Stimulated activated CD8-positive, alpha-beta memory T cell treated with anti-CD3 and anti-CD28 coated beads, Interleukin-12 subunit alpha, Interleukin-12 subunit beta, amount 100 ng/mL, for 24 hours (primary cell): ENCODE measurements around the gene NOP56.
A peak's percentile ranks its signal among the peaks of the same experiment; 100 is the strongest.

Experiments used
- DNase-seq: peaks from one replicate; pipeline ENCODE4 v3.0.0-alpha.2; 2020; ENCODE audit errors: extremely low read depth

NOP56 gene

DNA sequence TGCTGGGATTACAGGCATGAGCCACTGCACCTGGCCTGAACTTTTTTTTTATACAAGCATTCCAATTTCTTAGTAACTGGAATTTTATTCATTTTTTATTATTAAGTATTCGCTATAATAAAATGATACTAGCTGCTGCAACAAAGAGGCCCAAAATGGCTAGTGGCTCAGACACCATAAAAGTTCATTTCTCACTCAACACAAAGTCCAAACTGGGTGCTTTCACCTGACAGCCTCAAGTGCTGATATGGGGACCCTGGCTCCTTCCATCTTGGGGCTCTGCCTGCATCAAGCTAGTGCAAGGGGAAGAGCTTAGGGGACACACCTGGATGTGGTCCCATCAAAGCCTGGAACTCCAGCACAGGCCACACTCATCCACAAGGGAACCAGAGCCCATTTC lies 12.2 kb upstream of the NOP56 start:
- no peak for DNase-seq

DNA sequence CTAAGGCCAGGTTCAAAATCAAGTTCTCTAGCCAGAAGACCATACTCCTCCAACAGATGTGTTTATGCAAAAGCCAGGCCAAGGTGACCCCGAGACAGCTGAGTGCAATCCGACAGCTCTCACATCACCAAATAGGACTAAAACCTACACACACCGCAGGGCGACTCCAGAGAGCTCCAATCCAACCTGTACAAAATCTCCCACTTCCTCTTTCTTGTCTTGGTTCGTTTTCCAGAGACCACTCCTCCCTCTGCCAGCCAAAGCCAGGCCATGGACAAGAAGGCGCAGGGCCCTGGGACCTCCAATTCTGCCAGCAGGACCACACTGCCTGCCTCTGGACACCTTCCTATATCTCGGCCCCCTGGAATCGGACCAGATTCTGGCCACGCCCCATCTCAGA lies 11.5 kb upstream of the NOP56 start:
- DNase-seq, result no peak

DNA sequence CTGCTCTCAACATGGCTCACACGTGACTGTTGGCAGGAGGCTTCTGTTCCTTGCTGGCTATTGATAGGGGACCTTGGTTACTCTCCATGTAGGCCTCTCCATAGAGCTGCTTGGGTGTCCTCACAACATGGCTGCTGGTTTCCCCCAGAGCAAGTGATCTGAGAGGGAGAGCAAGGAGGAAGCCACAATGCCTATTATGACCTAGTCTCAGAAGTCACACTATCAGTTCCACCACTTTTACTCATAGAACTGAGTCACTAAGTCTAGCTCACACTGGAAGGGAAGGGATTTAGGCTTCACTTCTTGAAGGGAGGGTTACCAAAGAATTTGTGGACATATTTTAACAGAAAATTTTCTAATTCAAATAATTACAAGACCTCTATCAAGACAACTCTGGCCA lies 8.7 kb upstream of the NOP56 start:
- DNase-seq, result no peak

DNA sequence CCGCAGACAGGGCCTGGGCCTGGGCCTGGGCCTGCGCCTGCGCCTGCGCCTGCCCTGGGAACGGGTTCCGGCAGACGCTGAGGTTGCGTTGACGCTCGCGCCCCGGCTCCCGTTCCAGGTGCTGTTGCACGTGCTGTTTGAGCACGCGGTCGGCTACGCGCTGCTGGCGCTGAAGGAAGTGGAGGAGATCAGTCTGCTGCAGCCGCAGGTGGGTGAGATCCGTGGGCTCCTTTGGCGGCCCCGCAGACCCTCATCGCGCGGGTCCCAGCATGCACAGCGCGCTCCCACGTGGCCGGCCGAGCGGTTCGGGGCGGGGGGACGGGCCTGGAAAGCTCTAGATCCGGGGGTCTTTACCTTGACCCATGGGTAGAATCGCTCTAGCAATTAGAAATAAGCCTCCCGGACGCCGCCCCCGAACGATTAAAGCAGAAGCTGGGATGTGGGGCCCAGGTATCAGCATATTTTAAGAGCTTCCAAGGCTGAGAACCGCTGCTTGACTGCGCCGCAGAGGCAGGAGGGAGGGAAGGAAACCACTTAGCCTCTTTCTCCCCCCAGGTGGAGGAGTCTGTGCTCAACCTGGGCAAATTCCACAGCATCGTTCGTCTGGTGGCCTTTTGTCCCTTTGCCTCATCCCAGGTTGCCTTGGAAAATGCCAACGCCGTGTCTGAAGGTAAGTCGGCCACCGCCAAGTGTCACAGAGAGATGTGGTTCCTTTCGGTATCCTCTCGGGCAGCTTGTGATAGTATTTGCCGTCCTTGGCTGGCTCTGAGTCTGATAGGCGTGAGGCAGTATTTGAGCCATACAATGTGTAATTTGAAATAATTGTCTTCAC lies 508 bp downstream of the NOP56 start:
- peak; percentile 14 for DNase-seq

DNA sequence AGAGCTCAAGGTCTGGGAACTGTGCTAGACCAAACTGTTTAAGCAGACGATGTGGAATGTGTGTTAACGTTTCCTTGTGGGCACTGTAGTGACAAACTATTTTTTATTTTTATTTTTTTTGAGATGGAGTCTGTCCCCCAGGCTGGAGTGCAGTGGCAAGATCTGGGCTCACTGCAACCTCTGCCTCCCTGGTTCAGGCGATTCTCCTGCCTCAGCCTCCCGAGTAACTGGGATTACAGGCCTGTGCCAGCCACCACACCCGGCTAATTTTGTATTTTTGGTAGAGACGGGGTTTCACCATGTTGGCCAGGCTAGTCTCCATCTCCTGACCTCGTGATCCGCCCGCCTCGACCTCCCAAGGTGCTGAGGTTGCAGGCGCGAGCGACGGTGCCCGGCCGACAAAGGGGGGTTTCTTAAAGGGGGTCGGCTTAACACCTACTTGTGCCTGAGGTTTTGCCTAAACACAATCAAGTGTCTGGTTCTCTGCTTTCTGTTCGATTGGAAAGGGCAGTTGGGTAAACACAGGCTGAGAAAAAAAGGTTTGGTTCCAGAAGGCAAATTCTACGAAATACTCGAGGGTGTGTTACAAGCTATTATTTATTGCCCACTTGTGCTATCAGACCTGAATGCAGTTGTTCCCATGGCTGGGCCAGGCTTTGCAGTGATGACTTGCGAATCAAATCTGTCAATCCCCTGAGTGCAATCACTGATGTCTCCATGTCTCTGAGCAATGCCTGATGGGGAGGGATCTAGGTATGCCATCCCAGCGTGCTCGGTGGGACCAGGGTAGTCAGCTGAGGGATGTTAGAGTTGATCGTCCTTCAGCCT lies 1.3 kb downstream of the NOP56 start:
- DNase-seq, result no peak

DNA sequence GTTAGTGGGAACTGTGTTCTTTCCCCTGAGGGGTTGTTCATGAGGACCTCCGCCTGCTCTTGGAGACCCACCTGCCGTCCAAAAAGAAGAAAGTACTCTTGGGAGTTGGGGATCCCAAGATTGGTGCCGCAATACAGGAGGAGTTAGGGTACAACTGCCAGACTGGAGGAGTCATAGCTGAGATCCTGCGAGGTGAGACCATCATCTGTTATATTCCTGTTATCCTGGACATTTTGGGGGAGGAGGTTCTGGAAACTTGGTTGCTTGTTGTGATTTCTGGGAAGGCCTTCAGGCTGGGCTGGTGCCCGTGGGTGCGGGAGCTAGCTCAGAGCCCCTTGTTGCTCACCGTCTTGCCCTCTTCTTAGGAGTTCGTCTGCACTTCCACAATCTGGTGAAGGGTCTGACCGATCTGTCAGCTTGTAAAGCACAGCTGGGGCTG lies 2.0 kb downstream of the NOP56 start:
- DNase-seq, result no peak

DNA sequence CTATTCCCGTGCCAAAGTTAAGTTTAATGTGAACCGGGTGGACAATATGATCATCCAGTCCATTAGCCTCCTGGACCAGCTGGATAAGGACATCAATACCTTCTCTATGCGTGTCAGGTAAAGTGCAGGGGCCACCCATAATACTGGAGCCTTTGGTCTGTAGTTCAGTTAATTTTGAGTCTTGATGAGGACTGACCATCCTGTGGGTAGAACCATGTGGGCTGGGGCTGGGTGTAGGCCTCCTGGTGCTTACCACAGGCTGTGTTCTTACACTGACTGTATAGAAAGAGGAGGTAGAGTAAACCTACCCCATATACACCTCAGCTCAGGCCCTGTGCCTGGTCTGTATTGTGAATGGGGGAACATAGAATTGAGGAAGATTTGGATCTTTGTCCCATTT lies 2.4 kb downstream of the NOP56 start:
- no peak for DNase-seq

DNA sequence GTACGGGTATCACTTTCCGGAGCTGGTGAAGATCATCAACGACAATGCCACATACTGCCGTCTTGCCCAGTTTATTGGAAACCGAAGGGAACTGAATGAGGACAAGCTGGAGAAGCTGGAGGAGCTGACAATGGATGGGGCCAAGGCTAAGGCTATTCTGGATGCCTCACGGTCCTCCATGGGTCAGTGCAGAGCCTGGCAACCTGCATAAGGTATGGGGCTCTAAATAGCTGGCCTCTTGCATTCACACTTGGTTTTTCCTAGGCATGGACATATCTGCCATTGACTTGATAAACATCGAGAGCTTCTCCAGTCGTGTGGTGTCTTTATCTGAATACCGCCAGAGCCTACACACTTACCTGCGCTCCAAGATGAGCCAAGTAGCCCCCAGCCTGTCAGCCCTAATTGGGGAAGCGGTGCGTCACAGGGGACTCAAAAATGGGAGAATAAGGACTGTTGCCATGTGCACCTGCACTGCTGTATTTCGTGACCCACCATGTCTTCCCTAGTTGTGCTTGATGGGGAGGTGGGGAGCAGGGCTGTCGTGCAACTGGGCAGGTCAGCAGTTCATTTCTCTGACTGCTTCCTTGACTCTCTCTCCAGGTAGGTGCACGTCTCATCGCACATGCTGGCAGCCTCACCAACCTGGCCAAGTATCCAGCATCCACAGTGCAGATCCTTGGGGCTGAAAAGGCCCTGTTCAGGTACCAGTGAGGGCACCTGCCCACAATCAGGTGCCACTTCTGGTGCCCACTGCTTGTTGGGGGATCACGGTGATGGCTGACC lies 3.1 kb downstream of the NOP56 start:
- DNase-seq, result no peak

DNA sequence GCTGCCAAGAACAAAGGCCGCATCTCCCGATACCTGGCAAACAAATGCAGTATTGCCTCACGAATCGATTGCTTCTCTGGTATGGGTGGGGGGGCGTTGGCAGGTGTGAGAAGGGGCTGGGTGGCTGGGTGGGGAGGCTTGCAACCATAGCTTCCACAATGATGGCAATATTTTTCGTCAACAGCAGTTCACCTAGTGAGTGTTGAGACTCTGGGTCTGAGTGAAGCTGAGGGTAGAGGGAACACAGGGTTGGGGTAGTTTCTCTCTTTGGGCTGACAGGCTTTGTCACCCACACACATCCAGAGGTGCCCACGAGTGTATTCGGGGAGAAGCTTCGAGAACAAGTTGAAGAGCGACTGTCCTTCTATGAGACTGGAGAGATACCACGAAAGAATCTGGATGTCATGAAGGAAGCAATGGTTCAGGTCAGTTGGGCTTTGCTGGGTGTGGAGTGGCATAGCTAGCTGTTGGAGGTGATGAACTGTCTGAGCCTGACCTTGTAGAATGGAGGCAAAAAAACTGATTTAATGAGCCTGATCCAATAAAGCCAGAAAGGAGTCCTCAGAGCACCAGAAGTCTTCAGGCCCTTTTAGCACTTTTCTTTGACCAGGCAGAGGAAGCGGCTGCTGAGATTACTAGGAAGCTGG lies 4.2 kb downstream of the NOP56 start:
- DNase-seq, result no peak

DNA sequence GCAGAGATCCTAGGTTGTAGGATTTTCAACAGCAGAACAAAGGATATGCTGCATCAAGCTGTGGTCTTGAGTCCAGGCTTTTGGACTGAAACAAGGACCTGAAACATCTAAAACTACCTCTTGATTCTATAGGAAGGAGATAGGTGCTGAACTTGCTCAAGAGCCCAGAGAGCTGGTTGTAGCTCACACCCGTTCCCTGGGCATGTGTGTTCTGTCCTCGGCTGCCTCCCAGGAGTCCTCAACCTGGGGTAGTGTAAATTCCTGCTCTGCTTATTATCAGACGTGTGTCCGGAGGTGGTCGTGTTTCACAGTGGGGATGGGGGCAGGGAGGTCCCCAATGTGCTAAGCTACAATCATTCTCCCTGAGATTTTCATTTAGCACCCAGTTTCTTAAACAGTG lies 4.8 kb downstream of the NOP56 start:
- no peak for DNase-seq

DNA sequence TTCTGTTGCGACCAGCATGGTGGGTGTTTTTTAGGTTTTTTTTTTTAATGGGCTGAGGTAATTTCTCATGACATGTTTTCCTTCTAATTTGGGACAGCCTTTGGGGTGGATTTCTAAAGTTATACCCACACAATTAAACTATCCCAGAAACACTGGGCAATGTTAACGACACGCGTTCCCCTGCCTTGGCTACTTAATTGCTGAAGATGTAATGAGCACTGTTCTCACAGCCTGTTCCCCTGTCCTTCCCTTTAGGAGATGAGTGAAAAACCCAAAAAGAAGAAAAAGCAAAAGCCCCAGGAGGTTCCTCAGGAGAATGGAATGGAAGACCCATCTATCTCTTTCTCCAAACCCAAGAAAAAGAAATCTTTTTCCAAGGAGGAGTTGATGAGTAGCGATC lies 5.2 kb downstream of the NOP56 start:
- DNase-seq, result no peak

DNA sequence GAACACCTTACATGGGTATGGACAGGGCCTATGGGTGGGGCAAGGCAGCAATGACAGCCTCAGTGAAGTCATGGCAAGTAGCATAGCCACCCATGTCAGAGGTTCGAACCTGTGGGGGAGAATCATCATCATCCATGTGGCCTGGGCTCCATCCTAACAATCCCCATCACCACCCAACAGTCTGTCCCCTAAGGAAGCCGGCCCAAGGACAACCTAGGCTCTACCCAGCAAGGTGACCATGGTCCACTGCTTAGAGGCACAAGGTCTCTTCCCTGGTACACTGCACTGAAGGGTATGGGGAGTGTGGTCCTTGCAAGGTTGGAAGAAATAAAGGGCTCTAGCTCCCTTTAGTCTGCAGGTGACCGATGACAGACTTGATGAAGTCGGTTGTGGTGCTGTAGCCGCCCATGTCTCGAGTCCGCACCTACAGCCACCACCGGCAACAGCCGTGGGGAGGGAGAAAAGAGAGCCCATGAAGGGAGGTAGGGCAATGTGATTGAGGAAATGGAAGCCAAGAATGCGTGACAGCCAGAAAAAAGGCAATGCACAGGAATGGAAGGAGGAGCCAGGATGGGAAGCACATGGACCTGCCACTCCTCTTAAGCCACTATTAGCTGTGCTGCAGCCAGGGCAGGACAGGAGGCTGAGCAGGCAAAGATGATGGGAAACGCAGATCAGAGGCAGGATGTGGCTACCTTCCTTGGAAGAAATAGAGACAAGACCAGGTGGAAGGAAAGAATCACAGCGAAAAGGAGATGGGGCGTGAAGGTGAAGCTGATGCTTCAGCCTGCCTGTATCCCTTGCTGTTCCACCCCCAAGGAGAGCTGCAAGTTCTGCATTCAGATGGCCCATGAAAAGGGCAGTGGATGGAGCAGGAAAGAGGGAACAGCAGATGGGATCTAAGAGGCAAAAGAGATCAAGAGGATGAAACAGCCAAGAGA lies 6.3 kb downstream of the NOP56 start:
- DNase-seq, result no peak

DNA sequence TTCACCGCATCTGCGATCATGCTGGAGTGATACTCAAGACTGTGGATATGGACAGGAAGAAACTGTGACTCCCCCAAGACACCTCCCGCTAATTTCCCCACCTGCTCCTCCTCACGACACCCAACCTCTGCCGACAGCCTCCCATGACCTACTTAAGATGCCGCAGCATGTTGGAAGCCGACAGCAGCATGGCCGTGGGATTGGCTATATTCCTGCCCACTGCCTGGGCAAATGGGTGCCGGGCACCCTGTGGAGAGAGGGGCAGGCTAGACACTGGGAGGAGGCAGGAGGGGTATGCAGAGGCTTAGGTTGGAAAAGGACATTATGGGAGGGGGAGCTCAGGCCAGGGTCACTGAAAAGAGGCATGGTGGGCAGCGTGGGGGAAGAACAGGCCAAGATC lies 7.1 kb downstream of the NOP56 start:
- no peak for DNase-seq

DNA sequence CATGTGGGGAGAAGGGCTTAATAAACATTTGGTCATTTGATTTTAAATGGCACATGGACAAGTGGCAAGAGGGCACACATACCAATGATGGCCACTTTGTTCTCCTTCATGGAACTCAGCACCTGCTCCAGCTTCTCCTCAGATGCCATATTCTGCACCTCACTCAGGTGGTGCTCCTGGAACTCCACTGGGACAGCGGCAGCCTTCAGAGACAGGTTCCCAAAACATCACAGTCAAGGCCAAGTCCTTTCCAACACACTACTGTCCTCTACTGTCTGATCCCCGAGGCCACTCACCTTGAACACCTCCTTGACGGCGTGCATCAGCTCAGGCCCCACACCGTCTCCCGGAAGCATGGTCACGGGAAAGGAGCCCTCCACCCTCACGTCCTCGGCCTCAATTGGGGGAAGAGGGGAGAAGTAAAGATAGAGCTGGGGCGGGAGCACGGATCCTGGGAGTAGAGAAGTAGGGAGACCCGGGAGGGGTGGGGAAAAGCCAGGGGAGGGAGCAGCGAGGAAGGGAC lies 11.0 kb downstream of the NOP56 start:
- DNase-seq, result no peak

DNA sequence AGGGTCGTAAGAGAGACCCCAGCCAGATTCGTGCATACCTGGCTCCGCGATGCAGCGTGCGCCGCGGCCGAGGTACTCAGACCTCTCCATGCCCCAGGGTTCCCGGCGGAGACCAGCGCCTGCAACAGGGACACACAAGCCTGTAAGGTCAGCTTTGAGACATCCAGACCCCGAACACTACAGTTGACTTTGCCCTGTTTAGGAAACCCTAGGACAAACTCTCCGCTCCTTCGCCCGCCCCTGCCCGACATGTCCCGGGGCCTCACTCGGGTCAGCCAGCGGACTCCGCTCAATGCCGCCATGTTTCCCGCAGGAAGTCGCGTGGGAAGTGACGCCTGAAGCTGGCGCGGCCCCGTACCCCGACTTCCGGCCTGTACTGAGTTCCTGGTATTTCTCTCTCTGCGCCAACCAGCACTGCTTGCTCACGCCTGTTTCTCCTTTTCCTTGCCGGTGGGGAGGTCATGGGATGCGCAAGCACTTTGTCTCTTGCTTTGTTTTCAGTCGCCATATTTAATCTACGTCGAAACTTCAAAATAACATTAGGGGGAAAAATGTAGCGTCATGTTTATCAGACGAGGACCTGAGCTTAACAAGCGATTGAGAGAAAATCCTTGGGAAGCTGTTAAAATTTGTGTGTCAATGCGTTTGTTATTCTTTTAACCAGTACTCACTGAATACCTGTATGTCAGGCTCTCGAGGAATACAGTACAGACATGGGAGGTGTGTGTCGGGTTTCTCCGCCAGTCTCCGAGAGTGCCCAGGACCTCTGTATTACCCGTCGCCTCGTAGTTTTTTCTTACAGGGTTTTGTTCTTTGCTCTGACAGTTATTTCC lies 11.7 kb downstream of the NOP56 start, which contains the start of gene IDH3B:
TSS of gene IDH3B (minus strand) at position 330 of the 833 bp plus-strand sequence. CDS start at position 302, 28 bp downstream.
- DNase-seq, result peak; percentile 81

DNA sequence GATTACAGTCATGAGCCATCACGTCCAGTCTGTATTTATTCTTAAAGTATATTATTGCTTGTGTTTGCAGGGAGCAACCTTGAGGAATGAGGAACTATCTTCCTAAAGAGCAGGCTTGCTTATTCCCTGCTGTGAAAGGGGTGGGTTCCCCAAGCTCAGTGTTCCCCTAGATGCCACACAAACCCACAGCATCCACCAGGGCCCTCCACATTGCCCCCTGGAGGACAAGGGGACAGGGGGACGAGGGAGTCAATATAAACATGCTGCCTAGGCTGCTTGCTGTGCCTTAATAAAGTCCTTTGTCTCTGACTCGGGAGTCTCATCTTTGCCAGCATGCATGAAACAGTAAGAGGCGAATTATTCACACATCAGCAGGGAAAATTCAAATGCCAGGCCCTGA lies 19.5 kb downstream of the NOP56 start:
- no peak for DNase-seq

DNA sequence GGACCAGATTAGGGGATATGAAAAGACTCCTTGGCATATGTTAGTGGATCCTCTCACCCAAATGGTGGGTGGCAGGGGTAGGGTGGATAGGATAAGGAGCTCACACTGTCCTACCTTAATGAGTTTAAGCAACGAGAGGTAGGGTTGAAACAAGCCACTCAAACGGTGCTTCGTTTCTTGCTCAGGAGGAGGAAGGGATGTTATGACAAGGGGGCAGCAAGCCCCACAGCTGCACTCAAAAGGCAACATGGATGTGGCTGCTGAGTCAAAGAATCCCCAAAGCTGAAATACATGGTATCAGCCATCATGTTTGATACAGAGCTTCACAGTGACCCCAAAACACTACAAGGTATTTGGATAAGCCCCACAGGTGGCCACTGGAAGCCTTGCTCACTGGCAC lies 20.0 kb downstream of the NOP56 start:
- no peak for DNase-seq

DNA sequence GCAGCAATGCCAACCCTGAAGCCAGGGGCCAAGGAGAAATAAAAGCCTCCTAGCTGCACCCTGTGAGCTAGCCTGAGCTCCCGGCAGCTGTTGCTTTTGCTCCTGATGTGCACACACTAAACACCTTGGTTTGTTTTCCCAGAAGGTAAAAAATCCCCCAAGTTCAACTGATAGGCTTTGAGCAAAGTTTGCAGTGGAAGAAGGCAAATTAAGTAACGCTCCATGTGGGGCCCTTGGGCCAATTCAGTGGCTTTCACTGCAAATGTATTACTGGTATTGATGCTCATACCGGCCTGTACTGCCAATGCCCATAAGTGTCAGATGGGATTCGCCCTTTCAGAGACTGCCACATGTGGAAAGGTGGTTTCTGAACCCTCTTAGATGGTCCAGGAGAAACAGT lies 21.0 kb downstream of the NOP56 start:
- DNase-seq, result no peak

DNA sequence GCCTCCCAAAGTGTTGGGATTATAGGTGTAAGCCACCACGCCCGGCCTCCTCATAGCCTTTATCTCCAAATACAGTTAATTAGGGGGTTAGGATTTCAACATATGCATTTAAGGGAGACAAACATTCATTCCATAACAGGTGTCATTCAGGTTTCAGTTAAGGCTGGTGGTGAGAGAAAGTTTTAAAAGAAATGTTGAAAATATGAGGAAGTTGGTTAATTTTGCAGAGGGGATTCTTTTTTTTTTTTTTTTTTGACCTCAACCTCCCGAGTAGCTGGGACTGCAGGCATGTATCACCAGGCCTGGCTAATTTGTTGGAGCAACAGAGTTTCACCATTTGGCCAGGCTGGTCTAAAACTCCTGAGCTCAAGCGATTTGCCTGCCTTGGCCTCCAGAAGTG lies 27.6 kb downstream of the NOP56 start:
- DNase-seq, result no peak
